GM10266 (cell line): ENCODE measurements around the gene SRD5A2.

ENCODE experiments used
- DNase-seq: peaks from one replicate; pipeline ENCODE4 v3.0.0; 2012; ENCODE audit errors: extremely low spot score
- TF ChIP-seq, protein P1 (sequence below): IDR thresholded peaks from 2 replicates; pipeline ENCODE4 v1.5.1; 2012; ENCODE audit warnings: mild to moderate bottlenecking, low read depth; ENCODE audit not compliant: control insufficient read depth, insufficient read depth; ENCODE audit errors: missing control alignments

Gene SRD5A2

DNA sequence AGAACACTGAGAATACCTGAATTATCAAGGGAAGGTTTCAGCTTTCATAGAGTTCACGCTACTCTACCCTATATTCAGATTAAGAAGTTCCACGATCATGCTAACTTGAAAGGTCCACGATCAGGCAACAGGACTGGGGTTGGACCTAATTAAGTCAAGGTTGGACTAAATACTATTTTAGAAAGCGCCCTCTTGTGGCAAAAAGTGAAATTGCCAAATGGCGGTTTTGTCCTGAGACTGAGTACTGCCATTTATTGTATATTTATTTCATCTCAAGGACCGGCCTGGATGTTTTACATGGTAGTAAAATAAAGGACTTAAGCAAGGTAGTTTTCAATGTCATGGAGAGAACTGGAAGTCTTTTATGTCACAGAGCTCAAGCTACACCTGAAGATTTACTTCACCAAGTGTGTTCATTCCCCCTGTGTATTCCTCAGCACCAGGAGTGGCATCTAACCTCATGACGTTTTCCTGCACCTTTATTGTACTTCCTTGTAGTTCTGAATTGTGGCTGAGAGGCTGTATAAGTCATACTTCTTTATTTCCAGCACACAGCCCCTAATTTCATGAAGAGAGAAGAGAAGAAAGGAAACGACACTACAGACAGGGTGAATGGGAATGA lies 56.8 kb downstream of the SRD5A2 start:
- TF ChIP-seq, protein P1, sequence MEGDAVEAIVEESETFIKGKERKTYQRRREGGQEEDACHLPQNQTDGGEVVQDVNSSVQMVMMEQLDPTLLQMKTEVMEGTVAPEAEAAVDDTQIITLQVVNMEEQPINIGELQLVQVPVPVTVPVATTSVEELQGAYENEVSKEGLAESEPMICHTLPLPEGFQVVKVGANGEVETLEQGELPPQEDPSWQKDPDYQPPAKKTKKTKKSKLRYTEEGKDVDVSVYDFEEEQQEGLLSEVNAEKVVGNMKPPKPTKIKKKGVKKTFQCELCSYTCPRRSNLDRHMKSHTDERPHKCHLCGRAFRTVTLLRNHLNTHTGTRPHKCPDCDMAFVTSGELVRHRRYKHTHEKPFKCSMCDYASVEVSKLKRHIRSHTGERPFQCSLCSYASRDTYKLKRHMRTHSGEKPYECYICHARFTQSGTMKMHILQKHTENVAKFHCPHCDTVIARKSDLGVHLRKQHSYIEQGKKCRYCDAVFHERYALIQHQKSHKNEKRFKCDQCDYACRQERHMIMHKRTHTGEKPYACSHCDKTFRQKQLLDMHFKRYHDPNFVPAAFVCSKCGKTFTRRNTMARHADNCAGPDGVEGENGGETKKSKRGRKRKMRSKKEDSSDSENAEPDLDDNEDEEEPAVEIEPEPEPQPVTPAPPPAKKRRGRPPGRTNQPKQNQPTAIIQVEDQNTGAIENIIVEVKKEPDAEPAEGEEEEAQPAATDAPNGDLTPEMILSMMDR, result peak; percentile 78
- peak; percentile 27 for DNase-seq

DNA sequence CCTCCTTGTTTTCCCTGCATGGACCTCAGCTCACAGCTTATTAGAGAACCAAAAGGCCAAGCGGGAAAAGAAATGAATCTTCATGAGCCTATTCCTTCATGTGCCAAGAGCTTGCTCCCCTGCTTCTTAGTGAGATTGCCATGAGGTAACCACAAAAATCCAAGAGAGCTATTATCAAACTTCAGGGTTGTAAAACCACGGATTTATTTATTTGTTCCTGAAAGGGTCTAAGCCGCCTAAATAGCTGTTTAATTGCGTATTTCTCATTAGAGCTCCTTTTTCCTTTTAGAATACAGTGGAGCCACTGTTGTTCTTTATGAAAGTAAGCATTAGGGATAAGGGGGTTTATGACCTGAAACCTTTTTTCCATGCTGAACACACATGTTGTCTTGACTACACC lies 58.0 kb downstream of the SRD5A2 start:
- TF ChIP-seq, protein P1, result no peak
- DNase-seq, result no peak

DNA sequence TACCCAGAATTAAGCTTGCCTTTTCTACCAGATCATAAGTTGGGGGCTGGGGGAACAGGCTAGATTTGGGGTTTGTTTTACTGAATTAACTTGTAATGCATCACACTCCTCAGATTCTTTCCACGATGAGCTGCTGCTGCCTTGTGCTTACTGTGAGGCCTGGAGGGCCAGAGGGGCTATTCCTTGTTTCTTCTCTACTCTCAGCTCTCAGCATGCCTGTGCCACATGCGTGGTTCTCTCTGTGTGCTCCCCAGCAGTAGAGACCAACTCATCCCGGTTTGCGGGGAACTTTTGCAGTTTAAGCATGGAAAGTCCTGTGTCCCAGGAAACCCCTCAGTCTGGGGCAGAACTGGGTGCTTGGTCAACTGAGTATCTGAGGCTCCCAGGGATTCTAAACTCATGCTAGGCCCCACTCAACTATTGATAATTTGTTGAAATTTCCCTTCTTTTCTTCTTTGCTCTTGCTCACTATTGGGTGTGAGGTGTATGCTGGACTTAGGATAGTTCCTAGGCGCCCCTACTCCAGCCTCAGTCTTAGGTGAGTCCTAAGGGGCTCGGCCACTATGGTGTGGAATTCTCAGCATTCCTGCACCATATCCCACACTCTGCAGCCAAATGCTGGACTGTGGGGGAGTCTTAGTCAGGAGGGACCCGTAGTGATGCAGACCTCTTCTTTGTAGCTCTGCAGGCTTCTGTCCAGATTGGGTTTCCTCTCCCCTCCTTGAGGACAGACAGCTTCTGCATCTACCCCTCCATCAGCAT lies 63.1 kb downstream of the SRD5A2 start:
- TF ChIP-seq, protein P1, result no peak
- no peak for DNase-seq

DNA sequence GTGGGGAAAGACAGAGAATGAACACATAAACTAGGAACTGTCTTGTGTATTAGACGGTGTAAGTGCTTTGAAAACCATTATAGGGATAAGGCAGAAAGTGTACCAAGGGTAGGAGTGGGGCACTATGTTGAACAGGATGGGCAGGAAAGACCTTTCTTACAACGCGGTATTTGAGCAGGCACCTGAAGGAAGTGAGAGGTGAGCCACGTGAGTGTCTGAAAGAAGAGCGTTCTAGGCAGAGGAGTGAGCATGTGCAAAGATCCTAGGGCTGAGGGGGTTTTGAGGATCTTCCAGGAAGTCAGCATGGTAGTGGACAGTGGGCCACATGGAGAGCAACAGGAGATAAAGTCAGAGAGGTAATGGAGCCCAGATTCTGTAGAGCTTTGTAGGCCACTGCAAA lies 65.2 kb downstream of the SRD5A2 start:
- TF ChIP-seq, protein P1, result no peak
- DNase-seq, result no peak

DNA sequence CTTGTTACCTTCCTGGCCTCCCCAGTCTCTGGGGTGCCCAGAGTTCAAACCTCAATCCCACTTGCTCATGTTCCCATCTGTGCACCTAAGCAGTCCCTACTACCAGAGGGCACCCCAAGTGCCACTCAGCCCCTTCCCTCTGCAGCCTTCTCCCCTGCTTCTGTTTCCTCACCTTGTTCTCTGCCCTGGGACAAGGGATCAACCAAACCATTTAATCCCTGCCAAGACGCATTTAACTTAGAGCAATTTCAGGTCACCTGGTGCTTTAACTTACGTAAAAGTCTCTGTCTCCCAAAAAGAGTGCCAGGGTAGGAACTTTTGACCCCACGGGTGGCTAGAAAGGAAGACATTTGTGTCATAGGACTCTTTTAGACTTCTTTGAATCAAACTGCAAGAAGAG lies 67.2 kb downstream of the SRD5A2 start:
- TF ChIP-seq, protein P1, result no peak
- no peak for DNase-seq

DNA sequence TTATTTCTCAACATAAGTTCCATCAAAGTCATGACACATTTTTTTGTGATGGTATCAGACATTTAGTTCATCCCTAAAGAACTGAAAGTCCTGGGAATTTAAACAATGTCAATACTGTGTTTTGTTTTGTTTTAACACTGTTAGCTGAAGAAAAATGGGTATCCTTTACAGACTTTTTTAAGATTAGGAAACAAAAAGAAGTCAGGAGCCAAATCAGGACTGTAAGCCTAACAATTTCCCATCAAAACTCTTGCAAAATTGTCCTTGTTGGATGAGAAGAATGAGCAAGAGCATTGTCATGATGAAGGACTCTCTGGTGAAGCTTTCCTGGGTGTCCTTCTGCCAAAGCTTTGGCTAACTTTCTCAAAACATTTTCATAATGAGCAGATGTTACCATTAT lies 69.4 kb downstream of the SRD5A2 start:
- TF ChIP-seq, protein P1, result no peak
- no peak for DNase-seq

DNA sequence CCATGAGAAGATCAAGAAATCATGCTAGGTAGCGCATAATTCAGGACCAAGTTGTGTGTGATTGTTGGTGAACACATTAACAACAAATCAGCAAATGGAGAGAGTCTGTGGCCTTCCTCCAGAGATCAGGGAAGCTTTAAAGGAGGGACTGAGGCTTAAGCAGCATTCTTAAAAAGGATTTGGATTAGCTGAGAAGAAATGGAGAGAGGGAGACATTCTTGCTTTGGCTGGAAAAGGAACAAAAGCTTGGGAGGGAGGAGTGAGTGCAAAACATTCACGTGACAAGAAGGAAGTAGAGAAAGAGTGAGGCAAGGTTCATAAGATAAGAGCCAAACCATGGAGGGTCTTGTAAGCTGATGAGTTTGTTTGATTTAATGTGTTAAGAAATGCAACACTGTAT lies 75.6 kb downstream of the SRD5A2 start:
- TF ChIP-seq, protein P1, result no peak
- DNase-seq, result no peak
